ENCODE data around the gene MTHFD2. TPM values are rescaled to one million over a fixed set of nuclear protein-coding genes. Genes with fewer than 3 reads are reported as not detected.

MTHFD2 gene
- polyA plus RNA-seq, 1 of the 3 experiments (the other 2 are of a cell fraction), result 68.6 TPM

DNA sequence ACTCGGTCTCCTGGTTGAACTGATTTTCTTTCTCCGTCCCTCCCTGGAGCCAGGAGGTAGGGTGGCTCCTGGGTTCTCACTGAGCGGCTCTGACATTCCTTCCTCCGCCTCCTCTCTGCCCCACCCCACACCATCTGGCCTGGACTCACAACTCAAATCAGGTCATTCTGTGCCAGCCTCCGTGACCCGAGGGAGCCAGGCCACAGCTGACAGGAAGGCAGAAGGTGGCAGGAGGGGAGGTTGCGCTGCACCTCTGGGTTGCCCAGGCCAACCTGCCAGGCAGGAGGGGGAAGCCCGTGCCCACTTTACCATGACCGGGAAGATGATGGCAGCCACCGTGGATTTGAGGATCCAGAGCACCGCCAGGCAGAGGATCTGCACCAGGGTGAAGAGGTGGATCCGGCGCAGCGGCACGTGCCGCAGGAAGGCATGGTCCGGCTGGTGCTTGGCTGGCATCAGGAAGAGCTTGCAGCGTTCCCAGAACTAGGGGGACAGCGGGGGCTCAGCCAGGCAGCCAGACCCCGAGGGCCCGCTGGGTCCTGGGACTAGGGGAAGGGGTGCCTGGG, 28.3 kb downstream of the MTHFD2 start (continued):
- TF ChIP-seq, protein P1, sequence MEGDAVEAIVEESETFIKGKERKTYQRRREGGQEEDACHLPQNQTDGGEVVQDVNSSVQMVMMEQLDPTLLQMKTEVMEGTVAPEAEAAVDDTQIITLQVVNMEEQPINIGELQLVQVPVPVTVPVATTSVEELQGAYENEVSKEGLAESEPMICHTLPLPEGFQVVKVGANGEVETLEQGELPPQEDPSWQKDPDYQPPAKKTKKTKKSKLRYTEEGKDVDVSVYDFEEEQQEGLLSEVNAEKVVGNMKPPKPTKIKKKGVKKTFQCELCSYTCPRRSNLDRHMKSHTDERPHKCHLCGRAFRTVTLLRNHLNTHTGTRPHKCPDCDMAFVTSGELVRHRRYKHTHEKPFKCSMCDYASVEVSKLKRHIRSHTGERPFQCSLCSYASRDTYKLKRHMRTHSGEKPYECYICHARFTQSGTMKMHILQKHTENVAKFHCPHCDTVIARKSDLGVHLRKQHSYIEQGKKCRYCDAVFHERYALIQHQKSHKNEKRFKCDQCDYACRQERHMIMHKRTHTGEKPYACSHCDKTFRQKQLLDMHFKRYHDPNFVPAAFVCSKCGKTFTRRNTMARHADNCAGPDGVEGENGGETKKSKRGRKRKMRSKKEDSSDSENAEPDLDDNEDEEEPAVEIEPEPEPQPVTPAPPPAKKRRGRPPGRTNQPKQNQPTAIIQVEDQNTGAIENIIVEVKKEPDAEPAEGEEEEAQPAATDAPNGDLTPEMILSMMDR (IDR thresholded peaks at IDR 0.05), result no peak
- TF ChIP-seq SIN3A (IDR thresholded peaks at IDR 0.05; ENCODE audit: borderline replicate concordance, low read depth, low read length), result no peak
- no peak for TF ChIP-seq EZH2phosphoT487 (IDR thresholded peaks at IDR 0.05; ENCODE audit: borderline replicate concordance, low read depth)
- TF ChIP-seq CHD2 (IDR thresholded peaks at IDR 0.05; ENCODE audit: low read length, partially characterized antibody), result no peak
- no peak for TF ChIP-seq SMC3 (IDR thresholded peaks at IDR 0.05; ENCODE audit: low read depth, low read length)
- TF ChIP-seq RCOR1 (IDR thresholded peaks at IDR 0.05; ENCODE audit: low read length), result no peak
- TF ChIP-seq TAF1 (IDR thresholded peaks at IDR 0.05; ENCODE audit: borderline replicate concordance, low read depth, low read length), result no peak
- TF ChIP-seq, protein P2, sequence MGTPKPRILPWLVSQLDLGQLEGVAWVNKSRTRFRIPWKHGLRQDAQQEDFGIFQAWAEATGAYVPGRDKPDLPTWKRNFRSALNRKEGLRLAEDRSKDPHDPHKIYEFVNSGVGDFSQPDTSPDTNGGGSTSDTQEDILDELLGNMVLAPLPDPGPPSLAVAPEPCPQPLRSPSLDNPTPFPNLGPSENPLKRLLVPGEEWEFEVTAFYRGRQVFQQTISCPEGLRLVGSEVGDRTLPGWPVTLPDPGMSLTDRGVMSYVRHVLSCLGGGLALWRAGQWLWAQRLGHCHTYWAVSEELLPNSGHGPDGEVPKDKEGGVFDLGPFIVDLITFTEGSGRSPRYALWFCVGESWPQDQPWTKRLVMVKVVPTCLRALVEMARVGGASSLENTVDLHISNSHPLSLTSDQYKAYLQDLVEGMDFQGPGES (IDR thresholded peaks at IDR 0.05; ENCODE audit: low read depth, low read length), result no peak
- TF ChIP-seq, protein P3, sequence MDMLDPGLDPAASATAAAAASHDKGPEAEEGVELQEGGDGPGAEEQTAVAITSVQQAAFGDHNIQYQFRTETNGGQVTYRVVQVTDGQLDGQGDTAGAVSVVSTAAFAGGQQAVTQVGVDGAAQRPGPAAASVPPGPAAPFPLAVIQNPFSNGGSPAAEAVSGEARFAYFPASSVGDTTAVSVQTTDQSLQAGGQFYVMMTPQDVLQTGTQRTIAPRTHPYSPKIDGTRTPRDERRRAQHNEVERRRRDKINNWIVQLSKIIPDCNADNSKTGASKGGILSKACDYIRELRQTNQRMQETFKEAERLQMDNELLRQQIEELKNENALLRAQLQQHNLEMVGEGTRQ (IDR thresholded peaks at IDR 0.05; ENCODE audit: borderline replicate concordance, low read depth, low read length), result no peak
- TF ChIP-seq POLR2AphosphoS5 (IDR thresholded peaks at IDR 0.05; ENCODE audit: low read depth, low read length), result no peak
- TF ChIP-seq, protein P4, sequence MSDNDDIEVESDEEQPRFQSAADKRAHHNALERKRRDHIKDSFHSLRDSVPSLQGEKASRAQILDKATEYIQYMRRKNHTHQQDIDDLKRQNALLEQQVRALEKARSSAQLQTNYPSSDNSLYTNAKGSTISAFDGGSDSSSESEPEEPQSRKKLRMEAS (IDR thresholded peaks at IDR 0.05; ENCODE audit: low read depth), result no peak
- TF ChIP-seq RXRA (IDR thresholded peaks at IDR 0.05; ENCODE audit: borderline replicate concordance, low read depth), result no peak
- no peak for TF ChIP-seq MXI1 (IDR thresholded peaks at IDR 0.05; ENCODE audit: low read depth, low read length)

DNA sequence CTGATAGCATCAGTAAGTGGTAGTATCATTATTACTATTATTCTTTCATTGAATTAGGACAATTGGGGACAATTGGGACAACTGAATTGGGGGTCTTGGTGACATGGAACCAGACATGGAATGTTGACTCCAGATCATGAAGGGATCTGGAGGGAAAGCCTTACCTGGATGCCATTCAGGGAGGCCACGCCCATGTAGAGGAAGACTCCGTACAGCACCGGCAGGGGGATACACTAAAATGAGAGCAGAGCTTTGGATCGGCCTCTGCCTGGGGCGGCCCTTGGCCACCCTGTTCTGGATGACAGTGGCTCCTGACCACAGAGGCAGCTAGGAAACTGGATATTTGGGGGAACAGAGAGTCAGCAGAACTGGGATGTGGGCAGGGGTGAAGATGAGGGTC, 29.2 kb downstream of the MTHFD2 start:
- Histone ChIP-seq H3K4me3 (ENCODE audit: low read depth in 2 of 2, low read length in 1 of 2) (no peak overlapping the region), H3K27me3 (ENCODE audit: insufficient read depth) (no peaks in the 10 kb centered on the region), H3K79me2 (ENCODE audit: insufficient read depth) (no peaks in the 10 kb centered on the region), H2AFZ (ENCODE audit: low read depth) (no peak overlapping the region), H3K9me3 (no peaks in the 10 kb centered on the region), H3K9ac (no peak overlapping the region), H3K4me2 (no peak overlapping the region), H3K9me2 (no peaks in the 10 kb centered on the region), H4K20me1 (ENCODE audit: insufficient read depth) (no peaks in the 10 kb centered on the region), H3K27ac (ENCODE audit: low read depth in 2 of 2, low read length in 1 of 2) (no peak overlapping the region), H3F3A (replicated peaks; ENCODE audit: insufficient read depth) (peaks cover 5% of the 10 kb centered on the region), H3K4me1 (ENCODE audit: control insufficient read depth in 1 of 2, insufficient read depth in 2 of 2, low read depth in 1 of 2, low read length in 1 of 2) (no peaks in the 10 kb centered on the region; a peak in 1 of 4 replicates), H3K36me3 (replicated peaks in 1 of 2; ENCODE audit: control insufficient read depth in 1 of 2, insufficient read depth in 2 of 2, low read length in 1 of 2) (no peaks in the 10 kb centered on the region)
- CTCF ChIA-PET, result interaction anchor here (0.9 to 1.2 kb wide), 2 partner anchors 14 to 107 kb away, joined by 3 to 5 read pairs; no protein-coding TSS in a partner anchor
- 91% methylated on average over 5 of the region's 5 CpGs for WGBS (ENCODE audit: low lambda C conversion rate)
- TF ChIP-seq RFX5 (IDR thresholded peaks at IDR 0.05; ENCODE audit: low read length), result no peak
- no peak for TF ChIP-seq CHD2 (IDR thresholded peaks at IDR 0.05; ENCODE audit: low read length, partially characterized antibody)
- TF ChIP-seq JUND (IDR thresholded peaks at IDR 0.05), result no peak
- no peak for TF ChIP-seq MEF2A (IDR thresholded peaks at IDR 0.05; ENCODE audit: borderline replicate concordance, low read depth)
- no peak for TF ChIP-seq SIN3A (IDR thresholded peaks at IDR 0.05; ENCODE audit: borderline replicate concordance, low read depth, low read length)
- TF ChIP-seq EP300 (IDR thresholded peaks at IDR 0.05; ENCODE audit: borderline replicate concordance in 1 of 2, low read depth in 1 of 2, low read length in 1 of 2), result no peak
- TF ChIP-seq GABPA (IDR thresholded peaks at IDR 0.05; ENCODE audit: low read depth), result no peak
- no peak for TF ChIP-seq TCF12 (IDR thresholded peaks at IDR 0.05)
- TF ChIP-seq, protein P5, sequence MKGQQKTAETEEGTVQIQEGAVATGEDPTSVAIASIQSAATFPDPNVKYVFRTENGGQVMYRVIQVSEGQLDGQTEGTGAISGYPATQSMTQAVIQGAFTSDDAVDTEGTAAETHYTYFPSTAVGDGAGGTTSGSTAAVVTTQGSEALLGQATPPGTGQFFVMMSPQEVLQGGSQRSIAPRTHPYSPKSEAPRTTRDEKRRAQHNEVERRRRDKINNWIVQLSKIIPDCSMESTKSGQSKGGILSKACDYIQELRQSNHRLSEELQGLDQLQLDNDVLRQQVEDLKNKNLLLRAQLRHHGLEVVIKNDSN (IDR thresholded peaks at IDR 0.05; ENCODE audit: borderline replicate concordance, low read depth), result no peak
- POLR2A ChIA-PET, result no interaction called here
- DNase-seq, result no peak
